Thyroid gland (tissue), 4 donors: Measurements from ENCODE around the gene S1PR1.

Source experiments
- CTCF ChIP-seq, 6 experiments: fragments of 200-600 bp in 3 of 6; fragments of 450-650 bp in 3 of 6; sonication (generic) in 3 of 6; IDR thresholded peaks; one replicate each; pipeline ENCODE4 v1.5.1; 2016 to 2019; ENCODE audit warnings: antibody characterized with exemption in 6 of 6, mild to moderate bottlenecking in 2 of 6, inconsistent platforms in 1 of 6, moderate library complexity in 1 of 6
- POLR2A ChIP-seq, 2 donors: fragments of 450-650 bp; IDR thresholded peaks; one replicate each; pipeline ENCODE4 v1.6.1; 2017; ENCODE audit warnings: antibody characterized with exemption in 2 of 2, mild to moderate bottlenecking in 2 of 2, moderate library complexity in 1 of 2

DNA sequence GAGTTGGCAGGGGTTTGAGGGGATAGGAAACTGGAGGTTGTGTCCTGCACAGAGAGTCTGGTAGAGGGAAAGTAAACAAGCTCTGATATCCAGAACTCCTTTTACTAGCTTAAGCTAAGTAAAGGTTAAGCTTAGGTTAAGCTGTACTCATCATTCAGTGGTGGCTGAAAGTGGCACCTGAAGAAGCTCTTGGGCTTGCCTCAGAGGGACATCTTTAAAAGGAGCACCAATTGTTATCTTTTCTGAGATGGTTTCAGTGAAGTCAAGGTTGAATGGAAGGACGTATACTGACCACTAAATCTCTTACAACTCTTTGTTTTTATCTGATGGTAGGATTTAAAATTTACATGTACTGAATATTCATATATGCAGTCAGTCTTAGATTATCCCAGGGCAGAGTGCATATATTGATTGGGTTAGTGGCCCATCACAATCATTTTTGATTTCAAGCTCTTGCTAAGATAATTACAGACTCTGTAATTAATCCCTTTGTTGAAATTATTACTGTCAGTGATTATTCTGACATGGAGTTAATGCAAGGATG, 43.3 kb downstream of the S1PR1 start:
- no peak for TF ChIP-seq CTCF (IDR thresholded peaks at IDR 0.05)
- no peak for TF ChIP-seq POLR2A (IDR thresholded peaks at IDR 0.05)
